Lower leg skin (tissue), 4 donors: ENCODE data around the gene KDM1A. TPM values are rescaled to one million over a fixed set of nuclear protein-coding genes. Genes with fewer than 3 reads are reported as not detected.

Experiments used
- DNase-seq, 2 donors: peaks; one replicate each; pipeline ENCODE4 v3.0.0-alpha.2; 2019; ENCODE audit warnings: low spot score in 2 of 2
- H3K4me3 ChIP-seq: fragments of 200-600 bp; sonication (generic); 2 replicates; pipeline ENCODE4 v1.5.1; 2017; ENCODE audit warnings: mild to moderate bottlenecking, low read depth; ENCODE audit not compliant: poor library complexity, severe bottlenecking
- POLR2A ChIP-seq, 2 donors: fragments of 450-650 bp; IDR thresholded peaks; one replicate each; pipeline ENCODE4 v1.6.1; 2016 to 2017; ENCODE audit warnings: antibody characterized with exemption in 2 of 2, mild to moderate bottlenecking in 1 of 2, moderate library complexity in 1 of 2
- WGBS, 2 donors: methylation state at CpG; one replicate each; pipeline ENCODE4 v1.1.5; 2018; 5-methylcytosine and 5-hydroxymethylcytosine counted together
- intact Hi-C: fragments of 100-400 bp; cut with DNase I; formaldehyde crosslinking; loops from one replicate; pipeline ENCODE4 v1.15.0; 2023; ENCODE audit warnings: low total_unique reads
- total RNA-seq, 4 donors: library from RNA; depleted of rRNA; stranded (reverse); fragments of >200 nt; gene quantifications; one replicate each; pipeline ENCODE4 v1.1.0, GENCODE V29; 2016
- TF ChIP-seq, protein P1 (sequence below), 3 donors: fragments of 450-650 bp; IDR thresholded peaks; one replicate each; pipeline ENCODE4 v1.5.1; 2016; ENCODE audit warnings: antibody characterized with exemption in 3 of 3, mild to moderate bottlenecking in 3 of 3, moderate library complexity in 2 of 3

The KDM1A gene
- total RNA-seq, 4 donors from 2014 or later: 41.5 to 52.0 (median 46.6) TPM

DNA sequence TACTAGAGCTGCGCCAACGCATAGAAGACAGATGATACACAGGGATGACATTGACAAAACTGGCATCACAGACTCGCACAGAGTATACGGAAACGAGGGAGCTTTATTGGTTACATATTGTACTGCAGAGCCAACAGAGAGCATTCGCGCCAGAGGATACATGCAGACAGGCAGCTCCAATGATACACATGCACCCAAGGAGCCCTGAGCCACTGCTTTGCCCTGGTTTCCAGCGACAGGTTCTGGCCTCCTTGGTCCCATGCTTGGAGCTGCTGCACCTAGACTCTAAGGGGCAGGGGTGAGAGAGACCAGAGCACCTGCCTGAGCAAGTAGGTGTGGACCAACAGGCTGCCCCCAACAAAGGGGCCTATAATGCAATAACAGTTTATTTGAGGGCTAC is 65.6 kb downstream of the KDM1A start:
- no peak for DNase-seq
- no peak overlapping the region for H3K4me3 ChIP-seq
- TF ChIP-seq, protein P1, sequence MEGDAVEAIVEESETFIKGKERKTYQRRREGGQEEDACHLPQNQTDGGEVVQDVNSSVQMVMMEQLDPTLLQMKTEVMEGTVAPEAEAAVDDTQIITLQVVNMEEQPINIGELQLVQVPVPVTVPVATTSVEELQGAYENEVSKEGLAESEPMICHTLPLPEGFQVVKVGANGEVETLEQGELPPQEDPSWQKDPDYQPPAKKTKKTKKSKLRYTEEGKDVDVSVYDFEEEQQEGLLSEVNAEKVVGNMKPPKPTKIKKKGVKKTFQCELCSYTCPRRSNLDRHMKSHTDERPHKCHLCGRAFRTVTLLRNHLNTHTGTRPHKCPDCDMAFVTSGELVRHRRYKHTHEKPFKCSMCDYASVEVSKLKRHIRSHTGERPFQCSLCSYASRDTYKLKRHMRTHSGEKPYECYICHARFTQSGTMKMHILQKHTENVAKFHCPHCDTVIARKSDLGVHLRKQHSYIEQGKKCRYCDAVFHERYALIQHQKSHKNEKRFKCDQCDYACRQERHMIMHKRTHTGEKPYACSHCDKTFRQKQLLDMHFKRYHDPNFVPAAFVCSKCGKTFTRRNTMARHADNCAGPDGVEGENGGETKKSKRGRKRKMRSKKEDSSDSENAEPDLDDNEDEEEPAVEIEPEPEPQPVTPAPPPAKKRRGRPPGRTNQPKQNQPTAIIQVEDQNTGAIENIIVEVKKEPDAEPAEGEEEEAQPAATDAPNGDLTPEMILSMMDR (IDR thresholded peaks at IDR 0.05): no peak
- no peak for TF ChIP-seq POLR2A (IDR thresholded peaks at IDR 0.05)
- WGBS, 2 donors: 80 to 85% methylated on average over 8 of the region's 8 CpGs
- intact Hi-C loops: no loop called here

DNA sequence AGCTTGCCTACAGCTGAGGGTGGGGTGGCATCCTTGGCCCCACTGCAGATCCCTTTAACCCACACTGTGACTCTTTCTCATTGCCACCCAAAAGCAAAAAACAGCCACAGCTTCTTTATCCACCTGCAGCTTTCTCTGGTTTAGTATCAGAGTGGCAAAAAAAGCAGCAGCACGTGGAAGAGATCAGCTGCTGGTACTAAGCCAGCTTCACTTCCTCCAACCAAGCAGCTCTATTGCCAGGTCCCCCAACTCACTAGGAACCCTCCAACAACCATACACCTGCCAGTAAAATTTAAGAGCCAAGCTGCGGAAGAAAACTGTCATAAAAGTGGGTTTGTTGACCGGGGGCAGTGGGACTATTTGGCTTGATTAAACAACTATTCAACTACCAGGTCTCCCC is 66.4 kb downstream of the KDM1A start:
- 79 to 82% methylated on average over 3 of the region's 3 CpGs for WGBS, 2 donors
- no peak for DNase-seq
- intact Hi-C loops: no loop called here
- no peak for TF ChIP-seq POLR2A (IDR thresholded peaks at IDR 0.05)
- TF ChIP-seq, protein P1 (IDR thresholded peaks at IDR 0.05): no peak
- H3K4me3 ChIP-seq: no peak overlapping the region

DNA sequence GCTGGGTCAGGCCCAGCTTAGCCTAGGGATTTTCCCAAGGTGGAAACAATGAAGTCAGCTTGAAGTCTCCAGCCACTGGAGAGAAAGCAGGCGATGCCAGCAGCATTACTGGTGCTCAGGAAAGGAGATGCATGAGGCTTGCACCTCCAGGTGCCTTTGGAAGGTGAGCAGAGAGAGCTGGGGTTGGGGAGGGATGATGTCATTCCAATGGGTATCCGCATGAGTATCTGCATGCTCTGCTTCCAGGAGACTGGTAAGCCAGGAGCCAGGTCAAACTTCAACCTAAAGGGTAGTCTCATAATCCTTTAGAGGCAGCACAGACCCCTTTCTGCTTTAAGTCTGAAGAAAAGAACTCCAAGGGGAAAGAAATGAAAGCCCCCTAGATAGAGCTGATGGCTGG is 68.8 kb downstream of the KDM1A start:
- no peak overlapping the region for H3K4me3 ChIP-seq
- no peak for TF ChIP-seq POLR2A (IDR thresholded peaks at IDR 0.05)
- TF ChIP-seq, protein P1 (IDR thresholded peaks at IDR 0.05): no peak
- intact Hi-C loops: no loop called here
- 96 to 100% methylated on average over 2 of the region's 2 CpGs for WGBS, 2 donors
- no peak for DNase-seq

DNA sequence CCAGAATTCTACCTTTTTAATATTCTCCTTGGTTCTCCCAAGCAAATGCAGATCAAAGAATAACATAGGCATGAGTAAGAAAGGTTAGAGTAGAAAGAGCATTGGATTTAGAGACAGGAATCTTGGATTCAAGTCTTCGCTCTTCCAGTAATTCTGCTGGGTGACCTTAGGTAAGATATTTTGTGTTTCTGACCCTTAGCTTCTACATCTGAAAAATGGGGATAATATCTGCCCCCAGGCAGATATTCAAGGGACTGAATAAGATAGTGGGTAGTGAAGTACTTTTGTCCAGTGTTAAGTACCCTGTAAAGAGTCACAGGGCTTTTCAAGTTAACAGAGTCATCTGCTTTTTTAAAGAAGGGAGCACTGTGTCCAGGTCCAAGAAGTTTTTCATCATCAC is 70.8 kb downstream of the KDM1A start:
- intact Hi-C loops: no loop called here
- WGBS, 2 donors: 98% methylated on average over 1 of the region's 1 CpG

DNA sequence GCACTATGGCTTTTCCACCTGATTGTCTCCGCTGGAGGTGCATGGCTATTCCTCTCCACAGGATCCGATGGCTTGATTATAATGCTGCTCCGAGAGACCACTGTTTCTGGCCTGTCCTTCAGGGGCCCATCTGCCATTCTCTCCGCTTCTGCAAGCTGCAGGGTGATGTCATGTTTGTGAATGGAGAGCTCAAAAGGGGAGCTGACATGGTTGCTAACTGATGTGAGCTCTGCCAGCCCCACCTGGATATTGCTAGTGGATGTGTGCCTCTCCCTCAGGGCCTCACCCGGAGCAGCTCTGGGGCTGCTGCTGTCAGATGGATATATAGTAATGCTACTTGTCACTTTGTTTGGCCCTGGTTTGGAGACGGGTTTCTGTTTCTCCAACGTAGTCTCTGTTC is 72.3 kb downstream of the KDM1A start:
- no peak for DNase-seq
- intact Hi-C loops: no loop called here
- 93 to 95% methylated on average over 7 of the region's 7 CpGs for WGBS, 2 donors
- H3K4me3 ChIP-seq: no peak overlapping the region
- no peak for TF ChIP-seq POLR2A (IDR thresholded peaks at IDR 0.05)
- TF ChIP-seq, protein P1 (IDR thresholded peaks at IDR 0.05): no peak

More for the DNA sequence above, 70.8 kb downstream of the KDM1A start:
- no peak for DNase-seq
- TF ChIP-seq, protein P1 (IDR thresholded peaks at IDR 0.05): no peak
- no peak for TF ChIP-seq POLR2A (IDR thresholded peaks at IDR 0.05)
- no peak overlapping the region for H3K4me3 ChIP-seq

DNA sequence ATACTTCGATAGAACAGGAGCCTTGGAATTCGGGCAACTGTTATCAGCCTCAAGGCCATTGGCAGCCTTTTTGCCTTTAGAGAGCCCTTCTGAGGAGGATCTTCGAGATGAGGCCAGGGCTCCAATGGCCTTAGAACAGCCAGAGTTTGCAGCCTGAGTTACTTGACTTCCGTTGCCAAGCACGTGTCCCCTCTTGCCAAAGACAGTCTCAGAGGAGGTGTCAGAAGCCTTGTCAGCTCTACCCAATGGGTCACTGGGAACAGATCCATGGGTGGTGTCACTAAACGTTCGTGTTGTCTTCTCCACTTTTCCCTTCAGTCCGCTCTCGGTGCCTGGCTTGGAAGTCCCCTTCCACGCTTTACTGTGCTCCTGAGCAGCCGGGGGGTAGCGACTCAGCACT is 73.2 kb downstream of the KDM1A start:
- no peak for DNase-seq
- 76 to 79% methylated on average over 12 of the region's 12 CpGs for WGBS, 2 donors
- TF ChIP-seq POLR2A (IDR thresholded peaks at IDR 0.05): no peak
- TF ChIP-seq, protein P1 (IDR thresholded peaks at IDR 0.05): no peak
- no peak overlapping the region for H3K4me3 ChIP-seq
- intact Hi-C loops: no loop called here
